Measurements from ENCODE around the gene MRAS.
"Not testable (repeated sequence)": the region's sequence is repeated elsewhere in the genome, so short reads cannot be mapped to it uniquely, and the experiment has no call there.

The MRAS gene

GRCh38 chr3:138445654-138446053 is 97.3 kb downstream of the MRAS start:
- DNase-seq (ENCODE audit: low read depth) = no peak

GRCh38 chr3:138448631-138449030 is 100.3 kb downstream of the MRAS start:
- no peak for DNase-seq (ENCODE audit: low read depth)

GRCh38 chr3:138449490-138449889 is 101.1 kb downstream of the MRAS start:
- DNase-seq (ENCODE audit: low read depth) = no peak

GRCh38 chr3:138450181-138450580 is 101.8 kb downstream of the MRAS start:
- no peak for DNase-seq (ENCODE audit: low read depth)

- no peak for DNase-seq (ENCODE audit: low read depth)
Observed at GRCh38 chr3:138450704-138451424, 102.5 kb downstream of the MRAS start.

- no peak for DNase-seq (ENCODE audit: low read depth)
Observed at GRCh38 chr3:138451595-138452162, 103.3 kb downstream of the MRAS start.

GRCh38 chr3:138452436-138452835 is 104.1 kb downstream of the MRAS start:
- DNase-seq (ENCODE audit: low read depth) = no peak

- DNase-seq (ENCODE audit: low read depth) = not testable (repeated sequence)
Observed at GRCh38 chr3:138453940-138454339, 105.6 kb downstream of the MRAS start.

Data from stimulated activated CD8-positive, alpha-beta memory T cell treated with anti-CD3 and anti-CD28 coated beads, Interleukin-12 subunit alpha, Interleukin-12 subunit beta, amount 100 ng/mL, for 4 hours (primary cell).